SHP77 (cell line): ENCODE data around the gene IKBIP.
A peak's percentile ranks its signal among the peaks of the same experiment; 100 is the strongest.
"Not testable (repeated sequence)": the region's sequence is repeated elsewhere in the genome, so short reads cannot be mapped to it uniquely, and the experiment has no call there.

Experiments
- DNase-seq, 2 experiments: peaks; one replicate each; lab custom pipeline; 2025; lab: John Stamatoyannopoulos, UW

The IKBIP gene

DNA sequence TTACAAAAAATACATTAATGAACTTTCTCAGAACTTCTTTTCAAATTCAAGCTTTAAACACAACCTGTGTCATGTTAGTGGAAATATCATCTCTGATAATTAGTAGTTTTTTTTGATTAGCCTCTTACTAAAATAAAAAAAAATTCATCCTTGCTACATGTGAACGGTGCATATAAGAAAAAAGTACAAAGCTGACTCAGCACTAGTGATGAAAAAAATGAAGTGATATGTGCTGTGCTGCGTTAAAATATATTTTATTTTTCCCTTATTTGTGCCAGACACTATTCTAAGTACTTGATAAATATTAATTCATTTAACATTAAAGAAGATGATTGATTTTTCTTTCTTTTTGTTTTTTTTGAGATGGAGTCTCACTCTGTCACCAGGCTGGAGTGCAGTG lies 7.5 kb downstream of the IKBIP start:
- no peak for DNase-seq

DNA sequence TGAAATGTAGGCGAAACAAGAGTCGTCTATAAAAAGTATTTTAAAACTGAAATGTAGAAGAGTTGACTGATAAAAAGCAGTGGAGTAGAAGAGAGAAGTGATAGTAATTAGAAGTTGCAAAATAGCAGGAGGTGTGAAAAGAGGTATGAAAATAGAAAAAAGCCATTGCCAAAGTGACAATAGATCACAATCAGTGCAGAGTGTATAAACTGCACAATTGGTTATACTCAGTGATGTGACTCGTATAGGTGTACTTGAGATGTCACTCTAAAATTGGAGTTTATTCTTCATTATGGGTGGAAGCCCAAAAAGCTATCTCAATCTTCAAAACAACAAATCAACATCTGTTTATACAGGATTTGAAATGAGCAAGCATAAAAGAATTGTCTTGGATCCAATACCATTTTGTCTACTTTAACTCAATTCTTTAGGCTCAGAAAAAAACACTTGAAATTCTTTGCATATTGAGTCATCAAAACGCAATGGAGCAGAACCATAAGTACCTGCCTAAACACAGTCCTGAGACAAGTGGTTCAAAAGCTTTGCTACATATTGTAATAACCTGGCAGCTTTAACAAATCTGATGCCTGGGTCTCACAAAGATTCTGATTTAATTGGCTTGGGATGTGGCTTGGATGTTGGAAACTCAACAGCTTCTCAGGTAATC lies 8.8 kb downstream of the IKBIP start:
- no peak for DNase-seq

DNA sequence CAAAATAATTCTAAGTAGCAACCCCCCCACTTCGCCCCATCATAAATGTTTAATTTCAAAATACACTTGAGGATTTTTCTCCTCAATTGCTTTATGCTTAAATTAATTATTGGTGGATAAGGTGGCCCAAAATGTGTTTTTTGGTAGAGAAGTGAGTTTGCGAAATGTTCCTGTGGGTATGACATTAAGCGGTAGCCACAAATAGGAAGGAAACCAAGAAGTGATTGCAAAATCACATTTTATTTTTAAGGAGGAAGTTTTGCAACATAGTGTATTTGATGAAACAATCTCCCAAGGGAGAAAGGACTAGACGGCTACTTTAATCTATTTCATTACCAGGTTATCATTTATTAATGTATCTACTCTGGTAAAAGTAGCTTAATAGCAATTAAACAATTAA lies 25.6 kb downstream of the IKBIP start:
- no peak for DNase-seq

DNA sequence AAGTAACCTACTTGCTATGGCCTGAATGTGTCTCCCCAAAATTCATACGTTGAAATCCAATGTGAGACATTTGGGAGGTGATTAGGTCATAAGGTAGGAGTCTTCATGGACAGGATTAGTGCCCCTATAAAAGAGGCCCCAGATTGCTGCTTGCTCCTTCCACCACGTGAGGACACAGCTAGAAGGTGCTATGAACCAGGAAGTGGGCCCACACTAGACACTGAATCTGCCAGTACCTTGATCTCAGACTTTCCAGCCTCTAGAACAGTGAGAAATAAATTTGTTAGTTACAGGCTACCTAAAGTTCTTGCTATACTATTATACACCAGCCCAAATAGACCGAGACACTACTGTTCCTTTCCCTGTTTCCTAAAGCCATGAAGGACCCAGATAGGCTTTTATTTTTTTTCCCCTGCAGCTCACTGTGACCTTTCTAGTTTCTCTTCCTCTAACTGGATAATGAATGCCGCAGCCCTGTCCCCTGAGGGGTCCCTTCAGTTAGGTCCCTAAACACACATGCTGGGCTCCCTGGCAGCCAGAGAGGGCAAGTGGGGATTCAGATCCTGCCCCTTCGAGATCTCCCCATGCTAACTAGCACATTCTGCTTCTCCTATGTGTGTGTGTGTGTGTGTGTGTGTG lies 31.8 kb downstream of the IKBIP start:
- no peak for DNase-seq

DNA sequence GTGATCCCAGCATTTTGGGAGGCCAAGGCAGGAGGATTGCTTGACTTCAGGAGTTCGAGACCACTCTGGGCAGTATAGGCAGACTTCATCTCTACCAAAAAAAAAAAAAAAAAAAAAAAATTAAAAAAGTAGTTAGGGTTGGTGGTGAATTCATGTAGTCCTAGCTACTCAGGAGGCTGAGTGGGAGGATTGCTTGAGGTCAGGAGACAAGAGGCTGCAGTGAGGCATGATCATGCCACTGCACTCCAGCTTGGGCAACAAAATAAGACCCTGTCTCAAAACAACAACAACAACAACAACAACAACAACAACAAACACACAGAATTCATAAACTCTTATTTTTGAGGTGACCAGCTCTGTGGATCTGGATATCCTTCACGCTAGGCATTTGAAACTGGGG lies 34.0 kb downstream of the IKBIP start:
- DNase-seq: no peak

DNA sequence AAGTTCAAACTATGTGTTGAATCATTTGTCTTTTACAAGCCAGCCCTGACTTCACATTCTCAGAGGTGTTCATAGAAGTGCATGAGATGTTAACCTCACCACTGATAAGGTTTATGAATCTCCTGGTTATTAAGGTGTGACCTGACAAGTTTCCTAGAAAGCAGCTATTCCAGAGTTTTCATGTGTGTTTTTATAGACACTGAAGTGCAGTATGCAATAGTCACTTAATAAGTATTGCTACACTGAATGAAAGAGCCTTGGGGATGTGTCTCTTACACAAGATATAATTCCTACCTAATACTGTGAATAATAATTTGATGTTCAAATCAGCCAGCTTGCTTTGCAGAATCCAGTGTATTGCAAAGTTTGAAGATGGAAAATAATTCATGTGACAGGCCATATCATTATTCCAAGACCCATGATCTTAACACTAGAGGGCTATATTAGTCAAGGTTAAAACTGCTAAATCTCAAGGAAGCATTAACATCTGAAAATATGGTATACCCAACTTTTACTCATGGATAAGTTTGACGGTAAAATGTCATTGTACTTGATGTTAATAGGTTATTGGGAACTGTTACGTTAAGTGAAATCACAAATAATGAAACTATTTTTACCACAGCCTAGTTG lies 38.1 kb downstream of the IKBIP start:
- no peak for DNase-seq

DNA sequence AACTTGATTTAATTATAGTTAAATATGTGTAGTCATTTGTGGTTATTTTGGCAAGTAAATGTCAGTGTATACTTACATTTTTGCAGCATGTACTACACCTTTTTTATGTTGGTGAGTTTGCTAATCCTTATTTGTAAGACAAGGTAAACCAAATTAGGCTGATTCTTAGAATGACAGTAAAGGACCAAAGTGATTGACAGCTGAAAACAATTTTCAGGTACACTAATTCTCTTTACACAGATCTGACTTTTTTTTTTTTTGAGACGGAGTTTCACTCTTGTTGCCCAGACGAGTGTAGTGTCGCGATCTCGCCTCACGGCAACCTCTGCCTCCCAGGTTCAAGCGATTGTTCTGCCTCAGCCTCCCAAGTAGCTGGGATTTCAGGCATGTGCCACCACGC lies 42.7 kb downstream of the IKBIP start:
- no peak for DNase-seq

DNA sequence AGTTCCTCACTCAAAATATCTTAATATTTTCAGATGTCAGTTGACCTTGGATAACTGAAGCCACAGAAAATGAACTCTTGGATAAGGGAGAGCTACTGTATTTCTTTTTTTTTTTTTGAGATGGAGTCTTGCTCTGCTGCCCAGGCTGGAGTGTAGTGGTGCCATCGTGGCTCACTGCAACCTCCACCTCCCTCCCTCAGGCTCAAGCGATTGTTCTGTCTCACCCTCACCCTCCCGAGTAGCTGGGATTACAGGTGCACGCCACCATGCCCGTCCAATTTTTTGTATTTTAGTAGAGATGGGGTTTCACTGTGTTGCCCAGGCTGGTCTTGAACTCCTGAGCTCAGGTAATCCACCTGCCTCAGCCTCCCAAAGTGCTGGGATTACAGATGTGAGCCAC lies 47.3 kb downstream of the IKBIP start:
- DNase-seq: not testable (repeated sequence)

DNA sequence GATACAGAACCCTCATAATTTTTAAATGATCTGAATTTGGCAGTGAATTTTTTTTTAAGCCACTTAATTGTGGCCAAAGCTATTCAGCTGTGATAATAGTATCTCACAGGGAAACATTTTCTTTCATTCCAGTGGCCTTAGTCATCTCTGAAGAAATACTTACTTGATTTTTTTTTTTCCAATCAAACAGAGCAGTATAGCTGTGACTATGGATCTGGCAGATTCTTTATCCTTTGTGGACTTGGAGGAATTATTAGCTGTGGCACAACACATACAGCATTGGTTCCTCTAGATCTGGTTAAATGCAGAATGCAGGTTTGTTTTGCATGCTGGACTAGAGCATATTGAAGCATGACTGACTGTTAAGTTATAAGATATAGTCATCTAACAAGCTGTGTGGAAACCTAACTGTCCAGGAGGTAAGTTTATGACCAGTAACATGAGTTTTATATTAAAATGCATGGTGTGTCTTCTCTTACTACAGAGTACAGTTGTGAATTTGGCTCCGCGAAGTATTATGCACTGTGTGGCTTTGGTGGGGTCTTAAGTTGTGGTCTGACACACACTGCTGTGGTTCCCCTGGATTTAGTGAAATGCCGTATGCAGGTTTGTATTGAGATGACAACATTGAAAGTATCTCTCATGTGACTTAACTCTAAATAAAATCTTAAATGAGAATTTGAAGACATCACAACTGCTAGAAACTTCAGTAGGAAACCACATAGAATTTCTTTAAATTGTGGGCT lies 49.2 kb downstream of the IKBIP start:
- no peak for DNase-seq

DNA sequence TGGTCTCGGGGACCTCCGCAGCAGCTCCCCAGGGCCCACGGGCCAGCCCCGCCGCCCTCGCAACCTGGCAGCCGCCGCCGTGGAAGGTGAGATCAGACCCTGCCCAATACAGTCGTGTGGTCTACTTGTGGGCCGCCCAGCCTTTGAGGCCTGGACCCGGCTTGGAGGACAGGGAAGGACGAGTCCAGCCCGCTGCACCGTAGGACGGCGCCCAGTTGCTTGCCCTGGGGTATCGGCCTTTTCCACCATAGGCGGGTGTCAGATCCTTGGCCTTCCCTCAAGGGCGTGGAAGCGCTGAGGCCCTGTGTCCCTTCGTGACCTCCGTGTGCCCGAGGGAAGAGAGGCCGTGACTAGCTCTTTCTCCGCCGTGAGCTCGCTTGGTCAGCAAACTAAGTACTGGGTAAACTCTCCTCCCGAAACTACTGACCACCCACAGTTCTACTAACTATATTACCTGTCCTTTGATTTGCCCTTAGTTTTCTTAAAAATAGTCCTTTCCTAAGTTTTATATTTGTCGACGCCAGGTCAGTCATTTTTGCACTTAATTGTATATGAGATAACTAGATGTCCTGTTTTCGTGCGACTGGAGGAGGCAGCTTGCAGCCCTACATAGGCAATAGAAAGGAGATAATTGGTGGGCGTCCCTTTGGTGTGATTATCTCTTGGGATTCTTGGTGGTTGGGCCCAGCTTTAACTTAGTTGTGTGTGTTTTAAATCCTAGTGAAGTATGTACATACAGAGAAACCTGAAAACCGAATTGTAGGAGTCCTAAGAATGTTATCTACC lies 50.3 kb downstream of the IKBIP start:
- DNase-seq: no peak

DNA sequence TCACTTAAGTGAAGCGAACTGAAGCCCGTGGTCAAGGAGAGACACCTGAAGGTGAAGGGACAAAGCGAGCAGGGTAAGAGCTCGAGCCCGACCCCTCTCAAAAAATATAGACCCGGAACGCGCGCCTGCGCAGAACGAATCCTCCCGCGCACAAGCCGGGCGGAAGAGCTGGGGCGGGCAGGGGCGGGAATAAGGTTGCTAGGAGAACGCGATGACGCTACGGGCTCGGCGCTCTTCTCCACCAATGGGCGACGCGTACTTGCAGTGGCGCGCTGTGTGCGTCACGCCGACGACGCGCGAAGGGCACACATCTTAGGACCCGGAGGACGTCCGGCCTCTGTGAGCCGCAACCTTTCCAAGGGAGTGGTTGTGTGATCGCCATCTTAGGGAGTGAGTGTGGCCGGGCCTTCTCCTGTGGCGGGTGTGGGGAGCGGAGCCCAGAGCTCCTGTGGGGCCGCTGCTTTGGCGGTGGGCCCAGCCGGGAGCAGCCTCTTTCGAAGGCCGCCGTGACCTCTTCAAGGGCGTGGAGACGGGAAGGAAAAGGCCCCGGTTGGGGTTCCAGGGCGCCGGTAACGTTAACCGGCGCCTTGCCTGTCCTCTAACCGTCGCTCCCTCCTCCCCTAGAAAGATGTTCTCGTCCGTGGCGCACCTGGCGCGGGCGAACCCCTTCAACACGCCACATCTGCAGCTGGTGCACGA lies 51.1 kb downstream of the IKBIP start, which contains the start of gene SLC25A3:
SLC25A3 (plus strand) TSS at position 336 of the 699 bp plus-strand sequence; CDS start at position 629, 293 bp downstream.
- DNase-seq: peak; percentile 94 to 95

DNA sequence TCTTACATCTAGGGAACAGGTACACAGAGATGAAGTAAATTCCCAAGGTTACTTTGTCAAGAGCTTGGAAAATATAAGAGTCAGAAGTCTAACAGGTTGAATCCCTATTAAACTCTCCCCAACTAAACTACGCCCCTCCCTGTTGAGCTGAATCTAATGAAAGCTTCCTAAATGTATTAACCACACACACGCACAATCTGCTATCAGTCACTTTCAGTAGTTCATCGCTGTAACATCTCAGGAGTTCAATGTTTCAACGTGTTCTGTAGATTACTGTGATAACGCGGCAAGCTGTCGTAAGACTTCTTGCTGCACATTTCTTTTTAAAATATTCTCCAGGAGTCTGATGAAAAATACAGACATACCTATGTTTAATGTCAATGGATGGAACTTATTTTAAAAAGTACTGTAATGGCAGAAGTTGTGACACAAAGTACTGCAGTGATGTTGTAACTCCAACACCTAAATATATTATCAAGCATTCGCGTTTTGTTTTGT lies 51.7 kb downstream of the IKBIP start:
- DNase-seq: no peak

DNA sequence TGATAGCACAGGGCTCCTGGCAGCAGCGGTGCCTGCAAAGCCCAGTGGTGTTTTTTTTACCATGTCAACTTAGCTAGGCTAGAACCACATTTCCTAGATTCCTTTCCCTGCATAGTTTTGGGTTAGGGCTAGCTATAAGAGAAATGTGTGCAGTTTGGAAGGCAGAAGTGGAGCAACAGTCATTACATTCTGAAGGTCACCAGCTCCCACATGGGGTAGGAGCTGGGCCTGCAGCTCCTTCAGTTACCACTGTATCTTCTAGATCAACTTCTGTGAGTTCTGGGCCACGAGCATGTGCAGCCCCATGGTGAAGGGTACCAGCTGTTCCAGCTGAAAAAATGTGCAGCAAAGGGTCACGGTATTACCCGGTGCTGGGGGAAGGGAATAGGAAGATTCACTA lies 53.4 kb downstream of the IKBIP start:
- DNase-seq: no peak

DNA sequence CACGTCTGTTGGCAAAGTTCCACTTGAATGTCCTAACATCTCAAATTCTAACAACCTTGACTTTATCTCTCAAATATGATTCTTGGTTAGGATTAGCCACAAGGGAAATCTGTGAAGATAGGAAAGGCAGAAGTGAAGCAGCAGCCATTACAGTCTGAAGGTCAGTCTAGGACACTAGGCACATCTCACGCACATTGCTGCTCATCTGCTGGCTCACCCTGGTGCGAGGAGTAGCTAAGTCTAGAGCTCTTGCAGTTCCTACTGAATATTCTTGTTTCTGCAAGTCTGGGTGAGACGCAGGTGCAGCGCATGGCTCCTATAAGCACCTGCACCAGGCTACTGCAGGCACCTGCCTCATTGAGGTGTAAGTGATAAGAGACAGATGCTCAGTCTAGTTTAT lies 57.5 kb downstream of the IKBIP start:
- DNase-seq: no peak

DNA sequence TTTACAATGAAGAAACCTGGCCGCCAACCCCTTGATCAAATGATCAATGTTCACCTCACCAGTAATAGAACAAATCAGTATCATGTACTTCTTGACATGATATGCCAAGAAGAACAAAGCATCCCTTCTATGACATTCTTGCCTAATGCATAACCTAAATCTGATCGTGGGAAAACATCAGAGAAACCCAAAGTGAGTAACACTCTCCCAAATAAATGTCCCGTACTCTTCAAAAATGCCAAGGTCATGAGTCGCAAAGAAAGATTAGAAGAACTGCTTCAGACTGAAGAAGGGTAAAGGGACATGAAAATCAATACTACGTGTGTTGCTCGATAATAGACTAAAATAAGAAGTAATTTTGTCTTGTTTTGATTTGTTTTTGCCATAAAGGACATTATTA lies 62.5 kb downstream of the IKBIP start:
- DNase-seq: no peak

DNA sequence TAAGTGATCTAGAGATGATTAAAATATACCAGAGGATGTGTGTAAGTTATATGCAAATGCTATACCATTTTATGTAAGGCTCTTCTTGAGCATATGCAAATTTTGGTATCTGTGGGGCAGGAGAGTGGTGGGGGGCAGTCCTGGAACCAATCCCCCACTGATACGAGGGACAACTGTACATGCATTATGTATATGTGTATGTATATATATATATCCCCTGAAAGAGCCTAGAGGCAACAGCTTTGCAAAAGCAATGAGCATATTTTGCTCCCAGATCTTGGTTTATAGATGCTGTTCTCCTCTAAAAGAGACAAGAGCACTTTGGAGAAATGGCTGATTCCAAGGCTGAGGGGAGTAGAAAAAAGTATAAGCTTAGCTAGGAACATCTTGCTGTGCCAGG lies 63.5 kb downstream of the IKBIP start:
- DNase-seq: no peak

DNA sequence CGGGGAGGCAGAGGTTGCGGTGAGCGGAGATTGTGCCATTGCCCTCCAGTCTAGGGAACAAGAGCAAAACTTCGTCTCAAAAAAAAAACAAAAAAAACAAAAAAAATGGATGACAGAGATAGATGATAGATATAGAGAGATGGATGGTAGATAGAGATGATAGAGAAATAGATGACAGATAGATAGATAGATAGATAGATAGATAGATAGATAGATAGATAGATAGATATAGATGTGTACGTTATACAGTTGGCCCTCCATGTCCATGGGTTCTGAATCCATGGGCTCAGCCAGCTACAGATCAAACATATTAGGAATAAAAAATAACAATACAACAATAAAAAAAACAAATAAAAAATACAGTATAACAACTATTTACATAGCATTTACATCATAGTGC lies 63.9 kb downstream of the IKBIP start:
- DNase-seq: no peak

DNA sequence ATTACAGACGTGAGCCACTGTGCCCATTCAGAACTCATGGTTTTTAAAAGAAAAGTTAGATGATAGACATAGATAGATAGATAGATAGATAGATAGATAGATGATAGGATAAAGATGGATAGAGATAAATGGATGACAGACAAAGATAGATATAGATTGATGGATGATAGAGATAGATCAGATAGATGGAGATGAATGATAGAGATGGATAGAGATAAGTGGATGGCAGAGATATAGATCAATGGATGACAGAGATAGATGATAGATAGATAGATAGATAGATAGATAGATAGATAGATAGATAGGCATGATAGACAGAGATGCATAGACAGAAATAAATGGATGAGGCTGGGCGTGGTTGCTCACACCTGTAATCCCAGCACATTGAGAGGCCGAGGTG lies 64.8 kb downstream of the IKBIP start:
- DNase-seq: no peak

DNA sequence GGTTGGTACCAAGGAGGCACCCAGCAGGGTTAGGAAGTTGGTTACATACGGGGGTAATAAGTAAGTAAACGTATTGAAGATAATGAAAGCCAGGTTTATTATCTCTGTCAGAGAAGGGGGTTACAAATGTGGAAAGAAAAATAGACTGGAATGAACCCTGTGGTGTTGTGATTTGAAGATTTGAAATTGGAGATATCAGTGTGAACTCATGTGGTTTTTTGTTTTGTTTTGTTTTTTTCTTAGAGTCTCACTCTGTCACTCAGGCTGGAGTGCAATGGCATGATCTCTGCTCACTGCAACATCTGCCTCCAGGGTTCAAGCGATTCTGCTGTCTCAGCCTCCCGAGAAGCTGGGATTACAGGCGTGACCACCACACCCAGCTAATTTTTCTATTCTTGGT lies 65.2 kb downstream of the IKBIP start:
- DNase-seq: no peak

DNA sequence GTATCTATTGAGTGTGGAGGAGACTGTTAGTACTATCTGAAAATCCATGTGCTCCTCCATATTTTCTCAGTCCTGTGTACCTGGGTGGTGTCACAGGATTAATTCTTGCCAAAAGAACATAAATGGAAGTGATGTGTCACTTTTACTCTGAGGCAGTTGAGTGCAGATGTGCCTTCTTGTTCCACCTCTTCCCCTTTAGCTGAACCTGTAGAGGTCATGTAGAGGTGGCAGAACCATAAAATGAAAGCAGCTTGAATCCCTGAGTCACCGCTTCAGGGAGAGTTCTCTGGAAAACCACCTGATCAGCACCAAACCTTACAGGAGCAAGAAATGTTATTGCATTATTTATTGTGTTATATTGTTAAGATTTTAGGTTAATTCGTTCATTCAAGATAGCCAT lies 65.8 kb downstream of the IKBIP start:
- no peak for DNase-seq

DNA sequence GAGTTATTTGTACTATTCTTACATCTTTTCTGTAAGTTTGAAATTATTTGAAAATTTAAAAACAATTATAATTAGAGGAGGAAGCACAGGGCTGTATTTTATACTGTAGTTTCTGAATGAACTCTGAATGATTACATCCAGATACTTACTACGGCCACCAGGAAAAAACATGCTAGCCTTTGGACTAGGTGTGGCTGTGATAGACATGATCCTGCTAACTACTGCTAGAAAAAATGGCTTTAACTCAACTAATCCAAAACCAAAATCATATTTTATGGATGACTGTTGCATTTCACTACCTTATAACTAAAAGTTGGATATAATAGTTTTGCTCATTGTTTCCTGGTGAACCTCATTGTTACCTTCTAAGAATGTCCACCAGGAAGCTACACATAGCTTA lies 66.2 kb downstream of the IKBIP start:
- DNase-seq: no peak
